Tibial nerve (tissue), 3 donors: ENCODE data around the gene PRIMPOL.

ENCODE experiments used
- POLR2A ChIP-seq, 2 donors: fragments of 450-650 bp; IDR thresholded peaks; one replicate each; pipeline ENCODE4 v1.6.1; 2017; ENCODE audit warnings: antibody characterized with exemption in 2 of 2, mild to moderate bottlenecking in 2 of 2, moderate library complexity in 2 of 2
- TF ChIP-seq, protein P1 (sequence below), 5 experiments: fragments of 200-600 bp in 3 of 5; fragments of 450-650 bp in 2 of 5; sonication (generic) in 3 of 5; IDR thresholded peaks; one replicate each; pipeline ENCODE4 v1.5.1; 2016 to 2019; ENCODE audit warnings: antibody characterized with exemption in 5 of 5, mild to moderate bottlenecking in 3 of 5, moderate library complexity in 2 of 5

DNA sequence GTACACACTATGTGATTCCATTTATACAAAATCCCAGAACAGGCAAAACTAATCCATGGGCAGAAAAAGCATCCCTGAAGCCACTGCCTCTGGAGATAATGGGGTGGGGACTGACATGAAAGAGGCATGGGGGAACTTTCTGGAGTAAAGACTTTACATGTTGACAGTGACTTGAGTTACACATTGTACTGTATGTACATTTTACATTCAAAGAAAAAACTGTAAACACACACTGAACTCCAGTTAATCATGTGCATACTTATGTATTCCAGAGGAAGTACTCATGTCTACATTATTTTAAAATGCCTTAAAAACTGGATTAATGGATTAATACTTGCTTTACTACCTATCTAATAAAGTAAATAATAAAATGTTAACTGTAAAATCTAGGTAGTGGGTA lies 62.8 kb downstream of the PRIMPOL start:
- TF ChIP-seq, protein P1, sequence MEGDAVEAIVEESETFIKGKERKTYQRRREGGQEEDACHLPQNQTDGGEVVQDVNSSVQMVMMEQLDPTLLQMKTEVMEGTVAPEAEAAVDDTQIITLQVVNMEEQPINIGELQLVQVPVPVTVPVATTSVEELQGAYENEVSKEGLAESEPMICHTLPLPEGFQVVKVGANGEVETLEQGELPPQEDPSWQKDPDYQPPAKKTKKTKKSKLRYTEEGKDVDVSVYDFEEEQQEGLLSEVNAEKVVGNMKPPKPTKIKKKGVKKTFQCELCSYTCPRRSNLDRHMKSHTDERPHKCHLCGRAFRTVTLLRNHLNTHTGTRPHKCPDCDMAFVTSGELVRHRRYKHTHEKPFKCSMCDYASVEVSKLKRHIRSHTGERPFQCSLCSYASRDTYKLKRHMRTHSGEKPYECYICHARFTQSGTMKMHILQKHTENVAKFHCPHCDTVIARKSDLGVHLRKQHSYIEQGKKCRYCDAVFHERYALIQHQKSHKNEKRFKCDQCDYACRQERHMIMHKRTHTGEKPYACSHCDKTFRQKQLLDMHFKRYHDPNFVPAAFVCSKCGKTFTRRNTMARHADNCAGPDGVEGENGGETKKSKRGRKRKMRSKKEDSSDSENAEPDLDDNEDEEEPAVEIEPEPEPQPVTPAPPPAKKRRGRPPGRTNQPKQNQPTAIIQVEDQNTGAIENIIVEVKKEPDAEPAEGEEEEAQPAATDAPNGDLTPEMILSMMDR (IDR thresholded peaks at IDR 0.05) = no peak
- no peak for TF ChIP-seq POLR2A (IDR thresholded peaks at IDR 0.05)
